Measurements from ENCODE around the gene SH3BP4. TPM values are rescaled to one million over a fixed set of nuclear protein-coding genes. Genes with fewer than 3 reads are reported as not detected.
"Not testable (repeated sequence)": the region's sequence is repeated elsewhere in the genome, so short reads cannot be mapped to it uniquely, and the experiment has no call there.

The SH3BP4 gene
- polyA plus RNA-seq, 4 donors: 34.8 to 47.0 (median 44.1) TPM

- DNase-seq (ENCODE audit: low read depth in 4 of 4, low spot score in 2 of 4): no peak
Measured at GRCh38 chr2:235051436-235052260, 99.8 kb downstream of the SH3BP4 start.

GRCh38 chr2:235052514-235053354 lies 100.9 kb downstream of the SH3BP4 start:
- DNase-seq (ENCODE audit: low read depth in 4 of 4, low spot score in 2 of 4): no peak

GRCh38 chr2:235053651-235054050 lies 101.8 kb downstream of the SH3BP4 start:
- no peak for DNase-seq (ENCODE audit: low read depth in 4 of 4, low spot score in 2 of 4)

- no peak for DNase-seq (ENCODE audit: low read depth in 4 of 4, low spot score in 2 of 4)
Measured at GRCh38 chr2:235054475-235054874, 102.7 kb downstream of the SH3BP4 start.

DNA sequence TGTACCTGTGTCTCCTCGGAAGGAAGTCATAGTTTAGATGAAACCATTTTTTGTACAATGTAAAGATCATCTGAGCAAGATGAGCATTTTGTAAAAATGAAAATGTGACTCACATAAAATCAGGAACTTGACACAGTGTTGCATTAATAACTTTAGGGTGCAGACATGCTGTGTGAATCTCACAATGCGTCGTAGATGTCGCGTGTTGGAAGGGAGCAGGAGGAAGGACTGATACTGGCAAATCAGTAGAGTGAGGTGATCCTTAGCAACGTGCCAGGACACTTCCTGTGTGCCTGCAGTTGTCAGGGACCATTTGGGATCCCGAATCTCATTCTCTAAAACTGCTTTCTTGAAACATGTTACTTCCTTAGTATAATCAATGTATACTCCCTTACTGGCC lies 103.1 kb downstream of the SH3BP4 start:
- no peak for DNase-seq (ENCODE audit: low read depth in 4 of 4, low spot score in 2 of 4)

DNA sequence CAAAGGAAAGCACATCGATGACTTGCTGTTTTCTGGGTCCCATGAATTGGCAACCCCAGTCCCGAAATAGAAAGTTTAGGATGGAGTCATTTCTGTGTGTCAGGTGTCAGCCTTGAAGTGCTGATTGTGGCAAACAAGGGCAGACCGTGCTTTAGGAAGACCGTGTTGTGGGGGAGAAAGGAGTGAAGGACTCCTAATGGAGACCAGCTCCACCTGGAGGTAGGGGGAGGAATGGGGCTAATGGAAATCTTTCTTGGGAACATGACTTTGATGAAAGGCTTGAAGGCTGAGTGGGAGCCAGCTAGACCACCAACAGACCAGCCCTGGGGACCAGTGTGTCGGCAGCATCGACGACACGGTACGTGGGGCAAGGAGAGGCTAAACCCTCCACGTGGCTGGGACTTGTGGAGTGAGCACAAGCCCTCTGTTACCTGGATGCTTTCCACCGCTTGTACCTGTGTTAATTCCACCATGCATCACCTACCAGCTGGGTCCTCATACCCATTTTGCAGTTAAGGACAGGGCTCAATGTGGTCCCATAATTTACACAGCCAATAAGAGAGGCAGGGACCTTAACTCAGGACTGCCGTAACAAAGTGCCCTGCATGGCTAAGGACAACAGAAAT lies 104.2 kb downstream of the SH3BP4 start:
- no peak for DNase-seq (ENCODE audit: low read depth in 4 of 4, low spot score in 2 of 4)

DNA sequence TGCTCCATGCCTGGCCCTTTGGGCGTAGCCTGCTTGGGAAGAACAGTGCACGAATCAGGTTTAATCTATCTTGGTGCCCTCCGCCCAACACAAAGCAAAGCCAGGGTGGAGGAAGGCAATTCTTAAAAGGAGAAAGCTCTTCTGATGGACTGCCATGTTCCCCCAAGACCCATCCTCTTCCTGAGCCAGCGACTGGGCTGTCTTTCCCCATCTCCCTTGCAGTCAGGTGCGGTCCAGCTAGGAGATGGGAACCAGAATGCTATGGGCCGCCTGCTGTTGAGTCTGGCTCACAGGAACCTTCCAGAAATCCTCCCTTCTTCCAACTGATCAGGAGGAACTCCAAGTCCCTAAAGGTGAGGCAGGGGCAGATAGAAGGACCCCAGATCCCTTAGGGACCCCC lies 105.0 kb downstream of the SH3BP4 start:
- no peak for DNase-seq (ENCODE audit: low read depth in 4 of 4, low spot score in 2 of 4)

DNA sequence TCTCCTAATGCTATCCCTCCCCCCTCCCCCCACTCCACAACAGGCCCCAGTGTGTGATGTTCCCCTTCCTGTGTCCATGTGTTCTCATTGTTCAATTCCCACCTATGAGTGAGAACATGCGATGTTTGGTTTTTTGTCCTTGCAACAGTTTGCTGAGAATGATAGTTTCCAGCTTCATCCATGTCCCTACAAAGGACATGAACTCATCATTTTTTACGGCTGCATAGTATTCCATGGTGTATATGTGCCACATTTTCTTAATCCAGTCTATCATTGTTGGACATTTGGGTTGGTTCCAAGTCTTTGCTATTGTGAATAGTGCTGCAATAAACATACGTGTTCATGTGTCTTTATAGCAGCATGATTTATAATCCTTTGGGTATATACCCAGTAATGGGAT lies 105.8 kb downstream of the SH3BP4 start:
- not testable (repeated sequence) for DNase-seq (ENCODE audit: low read depth in 4 of 4, low spot score in 2 of 4)

GRCh38 chr2:235059161-235059560 lies 107.3 kb downstream of the SH3BP4 start:
- no peak for DNase-seq (ENCODE audit: low read depth in 4 of 4, low spot score in 2 of 4)

DNA sequence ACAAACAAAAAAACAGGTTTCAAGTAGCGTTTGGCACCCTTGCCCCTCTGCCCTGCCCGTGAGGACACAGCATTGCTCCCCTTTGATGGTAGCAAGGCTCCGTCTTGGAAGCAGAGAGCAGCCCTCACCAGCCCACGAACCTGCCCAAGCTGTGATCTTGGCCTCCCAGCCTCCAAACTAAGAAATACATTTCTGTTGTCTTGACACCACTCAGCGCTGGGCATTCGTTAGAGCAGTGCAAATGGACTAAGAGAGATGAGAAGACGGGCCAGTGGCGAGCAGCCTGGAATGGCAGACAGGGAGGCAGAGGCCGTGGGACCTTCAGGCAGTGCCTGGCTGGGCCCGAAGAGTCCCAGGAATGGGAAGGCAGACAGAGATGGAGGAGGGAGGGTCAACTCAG lies 109.8 kb downstream of the SH3BP4 start:
- DNase-seq (ENCODE audit: low read depth in 4 of 4, low spot score in 2 of 4): no peak

DNA sequence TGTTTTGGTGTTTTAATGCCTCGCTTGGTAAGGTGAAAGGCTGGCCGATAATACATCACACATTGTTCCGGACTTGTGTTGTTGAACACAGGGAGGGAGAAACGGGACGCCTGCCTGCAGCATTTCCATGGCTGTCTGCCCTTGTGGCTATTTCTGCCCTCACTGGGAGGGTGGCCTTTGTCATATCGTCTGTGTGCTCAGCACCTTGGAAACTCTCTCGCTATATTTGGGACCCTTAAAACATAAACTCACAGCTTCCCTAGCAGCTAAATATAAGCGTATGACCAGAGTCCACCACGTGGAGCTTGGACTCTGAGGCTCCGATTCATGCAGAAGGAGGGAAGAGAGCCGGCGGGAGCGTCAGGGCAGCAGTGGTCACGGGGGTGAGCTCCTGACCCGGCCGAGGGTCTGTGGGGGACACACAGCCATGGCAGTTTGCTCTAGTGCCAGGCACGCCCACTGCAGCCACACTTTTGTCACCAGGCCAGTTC lies 111.7 kb downstream of the SH3BP4 start:
- DNase-seq (ENCODE audit: low read depth in 4 of 4, low spot score in 2 of 4): no peak

DNA sequence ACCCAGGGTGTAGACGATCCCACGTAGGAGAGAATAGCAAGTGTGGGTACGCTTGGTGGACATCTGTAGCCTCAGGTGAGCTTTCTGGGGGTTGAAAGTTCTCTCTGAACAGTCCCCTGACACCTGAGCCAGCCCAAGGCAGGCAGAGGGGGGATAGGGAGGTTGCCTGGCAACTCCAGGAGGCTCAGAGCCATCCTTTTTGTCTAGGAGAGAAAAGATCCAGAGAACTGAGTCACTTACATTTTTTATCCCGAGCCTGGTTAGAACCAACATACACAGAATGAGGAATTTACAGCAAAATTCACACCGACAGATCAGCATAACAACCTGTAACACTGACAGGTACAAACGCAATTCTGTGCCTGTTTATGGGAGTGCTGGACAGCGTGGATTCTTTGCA lies 113.2 kb downstream of the SH3BP4 start:
- no peak for DNase-seq (ENCODE audit: low read depth in 4 of 4, low spot score in 2 of 4)

- DNase-seq (ENCODE audit: low read depth in 4 of 4, low spot score in 2 of 4): no peak
Measured at GRCh38 chr2:235066490-235066889, 114.7 kb downstream of the SH3BP4 start.

- no peak for DNase-seq (ENCODE audit: low read depth in 4 of 4, low spot score in 2 of 4)
Measured at GRCh38 chr2:235066895-235067294, 115.1 kb downstream of the SH3BP4 start.

- DNase-seq (ENCODE audit: low read depth in 4 of 4, low spot score in 2 of 4): no peak
Measured at GRCh38 chr2:235068701-235069100, 116.9 kb downstream of the SH3BP4 start.

GRCh38 chr2:235070063-235070706 lies 118.4 kb downstream of the SH3BP4 start:
- no peak for DNase-seq (ENCODE audit: low read depth in 4 of 4, low spot score in 2 of 4)

DNA sequence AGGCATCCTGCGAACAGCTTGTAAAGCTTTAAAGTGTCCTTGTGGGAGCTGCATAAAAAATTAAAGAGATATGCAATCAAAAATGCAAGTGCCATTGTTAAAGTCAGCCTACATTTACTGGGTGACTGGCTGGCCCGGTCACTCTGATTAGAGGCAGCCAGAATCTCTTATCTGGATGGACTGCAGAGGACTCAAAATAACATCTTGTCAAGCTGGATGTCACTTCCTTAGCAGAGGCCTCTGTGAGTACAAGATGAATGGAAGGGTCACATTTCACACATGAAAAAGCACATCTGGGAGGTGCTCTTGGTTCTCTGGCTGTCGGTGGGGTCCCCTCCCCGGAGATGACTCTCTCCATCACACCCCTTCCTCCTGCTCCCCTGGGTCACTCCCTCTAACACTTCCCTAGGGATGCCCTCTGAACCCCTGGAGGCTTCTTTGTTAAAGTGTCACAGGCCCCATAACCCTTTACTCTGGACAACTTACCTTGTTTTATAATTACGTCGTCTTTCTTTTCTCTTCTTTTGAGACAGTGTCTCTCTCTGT lies 122.1 kb downstream of the SH3BP4 start:
- DNase-seq (ENCODE audit: low read depth in 4 of 4, low spot score in 2 of 4): no peak

DNA sequence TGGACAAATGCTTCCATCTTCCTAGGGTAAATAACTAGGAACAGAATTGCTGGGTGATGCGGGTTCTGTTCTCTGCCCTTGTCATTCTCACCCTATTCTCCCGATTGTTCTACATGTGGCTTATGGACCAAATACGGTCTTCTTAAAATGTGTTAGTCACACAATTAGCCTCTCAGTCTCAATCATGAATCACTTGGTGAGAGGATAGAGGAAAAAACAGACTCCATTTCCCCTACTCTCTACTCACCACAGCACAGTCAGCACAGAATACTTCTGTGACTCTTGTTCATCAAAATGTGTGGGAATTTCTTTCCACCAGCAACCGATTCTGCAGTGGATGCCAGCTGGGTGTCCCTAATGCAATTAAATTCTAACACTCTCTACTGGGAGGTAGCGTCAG lies 125.2 kb downstream of the SH3BP4 start:
- no peak for DNase-seq (ENCODE audit: low read depth in 4 of 4, low spot score in 2 of 4)

DNA sequence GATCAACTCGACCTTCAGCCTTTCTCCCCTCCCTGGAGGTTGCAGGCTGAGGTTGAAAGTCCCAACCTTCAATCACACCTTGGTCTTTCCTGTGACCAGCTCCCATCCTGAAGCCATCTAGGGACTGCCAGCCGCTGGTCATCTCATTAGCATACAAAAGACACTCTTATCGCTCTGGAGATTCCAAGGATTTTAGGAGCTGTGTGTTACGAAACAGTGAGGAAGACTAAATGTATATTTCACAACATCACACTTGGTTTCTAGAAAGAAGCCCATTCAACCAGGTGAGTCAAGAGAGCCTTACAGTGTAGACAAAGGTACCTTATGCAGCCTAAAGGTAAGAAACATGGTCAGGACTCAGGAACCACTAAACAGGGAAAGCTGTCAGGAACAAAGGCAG lies 126.4 kb downstream of the SH3BP4 start:
- no peak for DNase-seq (ENCODE audit: low read depth in 4 of 4, low spot score in 2 of 4)

DNA sequence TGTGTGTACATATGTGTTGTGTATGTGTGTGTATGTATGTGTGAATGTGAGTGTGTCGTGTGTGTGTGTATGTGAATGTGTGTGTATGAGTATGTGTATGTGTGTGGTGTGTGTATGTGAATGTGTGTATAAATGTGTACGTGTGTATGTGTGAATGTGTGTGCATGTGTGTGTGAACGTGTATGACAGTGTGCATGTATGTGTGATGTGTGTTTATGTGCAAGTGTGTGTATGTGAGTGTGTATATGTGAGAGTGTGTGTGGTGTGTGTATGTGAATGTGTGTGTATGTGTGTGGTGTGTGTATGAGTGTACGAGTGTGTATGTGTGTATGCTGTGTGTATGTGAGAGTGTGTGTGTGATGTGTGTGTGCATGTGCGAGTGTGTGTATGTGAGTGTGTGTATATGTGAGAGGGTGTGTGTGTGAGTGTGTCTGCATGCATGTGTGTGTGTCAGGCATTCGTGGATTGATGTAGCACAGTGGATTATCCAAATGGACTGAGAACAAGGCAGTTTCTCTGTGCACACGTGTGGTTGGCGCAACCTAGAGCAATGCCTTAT lies 127.2 kb downstream of the SH3BP4 start:
- no peak for DNase-seq (ENCODE audit: low read depth in 4 of 4, low spot score in 2 of 4)

Measured in left renal cortex interstitium (tissue), 4 donors.